Nephron (organoid): ENCODE data around the gene TMEM51.

Experiments used
- H3K27ac Mint-ChIP-seq, 3 experiments: 2 replicates each; pipeline ENCODE4 v1.8.0; 2020; ENCODE audit warnings: mixed read lengths in 3 of 3, mild to moderate bottlenecking in 2 of 3, moderate library complexity in 1 of 3
- H3K27me3 Mint-ChIP-seq: 2 replicates; pipeline ENCODE4 v1.8.0; 2021; ENCODE audit warnings: low read depth, mild to moderate bottlenecking, moderate library complexity, mixed read lengths
- H3K36me3 Mint-ChIP-seq: 2 replicates; pipeline ENCODE4 v1.8.0; 2020; ENCODE audit warnings: low read depth, mixed read lengths
- H3K4me1 Mint-ChIP-seq: 2 replicates; pipeline ENCODE4 v1.8.0; 2020; ENCODE audit warnings: mixed read lengths
- H3K4me3 Mint-ChIP-seq, 3 experiments: 2 replicates each; pipeline ENCODE4 v1.8.0; 2020; ENCODE audit warnings: mild to moderate bottlenecking in 3 of 3, mixed read lengths in 3 of 3, moderate library complexity in 2 of 3
- H3K9me3 Mint-ChIP-seq: 2 replicates; pipeline ENCODE4 v1.8.0; 2020; ENCODE audit warnings: mixed read lengths
- TF ChIP-seq, protein P1 (sequence below), 3 experiments: fragments of 200-600 bp; sonication (generic); IDR thresholded peaks; one replicate each; pipeline ENCODE4 v1.5.0; 2021; ENCODE audit warnings: antibody characterized with exemption in 3 of 3; ENCODE audit not compliant: unreplicated experiment in 3 of 3

Gene TMEM51

GRCh38 chr1:15115542-15116330 is 37.8 kb upstream of the TMEM51 start:
- peaks cover 11% of the 10 kb centered on the region for H3K4me1 Mint-ChIP-seq
- H3K36me3 Mint-ChIP-seq, result no peaks in the 10 kb centered on the region
- H3K27ac Mint-ChIP-seq, result no peak overlapping the region
- H3K27me3 Mint-ChIP-seq, result peaks cover 8% of the 10 kb centered on the region
- H3K9me3 Mint-ChIP-seq, result no peaks in the 10 kb centered on the region
- TF ChIP-seq, protein P1, sequence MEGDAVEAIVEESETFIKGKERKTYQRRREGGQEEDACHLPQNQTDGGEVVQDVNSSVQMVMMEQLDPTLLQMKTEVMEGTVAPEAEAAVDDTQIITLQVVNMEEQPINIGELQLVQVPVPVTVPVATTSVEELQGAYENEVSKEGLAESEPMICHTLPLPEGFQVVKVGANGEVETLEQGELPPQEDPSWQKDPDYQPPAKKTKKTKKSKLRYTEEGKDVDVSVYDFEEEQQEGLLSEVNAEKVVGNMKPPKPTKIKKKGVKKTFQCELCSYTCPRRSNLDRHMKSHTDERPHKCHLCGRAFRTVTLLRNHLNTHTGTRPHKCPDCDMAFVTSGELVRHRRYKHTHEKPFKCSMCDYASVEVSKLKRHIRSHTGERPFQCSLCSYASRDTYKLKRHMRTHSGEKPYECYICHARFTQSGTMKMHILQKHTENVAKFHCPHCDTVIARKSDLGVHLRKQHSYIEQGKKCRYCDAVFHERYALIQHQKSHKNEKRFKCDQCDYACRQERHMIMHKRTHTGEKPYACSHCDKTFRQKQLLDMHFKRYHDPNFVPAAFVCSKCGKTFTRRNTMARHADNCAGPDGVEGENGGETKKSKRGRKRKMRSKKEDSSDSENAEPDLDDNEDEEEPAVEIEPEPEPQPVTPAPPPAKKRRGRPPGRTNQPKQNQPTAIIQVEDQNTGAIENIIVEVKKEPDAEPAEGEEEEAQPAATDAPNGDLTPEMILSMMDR (IDR thresholded peaks at IDR 0.05; ENCODE audit: unreplicated experiment in 3 of 3), result no peak
- no peak overlapping the region for H3K4me3 Mint-ChIP-seq

- no peaks in the 10 kb centered on the region for H3K36me3 Mint-ChIP-seq
- H3K27ac Mint-ChIP-seq, result no peak overlapping the region
- H3K27me3 Mint-ChIP-seq, result peaks cover 8% of the 10 kb centered on the region
- H3K4me1 Mint-ChIP-seq, result peaks cover 10% of the 10 kb centered on the region
- no peaks in the 10 kb centered on the region for H3K9me3 Mint-ChIP-seq
- TF ChIP-seq, protein P1 (IDR thresholded peaks at IDR 0.05; ENCODE audit: unreplicated experiment in 3 of 3), result no peak
- no peak overlapping the region for H3K4me3 Mint-ChIP-seq
Observed at GRCh38 chr1:15116966-15117365, 36.6 kb upstream of the TMEM51 start.

- peaks cover 8% of the 10 kb centered on the region for H3K27me3 Mint-ChIP-seq
- H3K4me1 Mint-ChIP-seq, result peaks cover 3% of the 10 kb centered on the region
- no peaks in the 10 kb centered on the region for H3K36me3 Mint-ChIP-seq
- H3K4me3 Mint-ChIP-seq, result no peak overlapping the region
- TF ChIP-seq, protein P1 (IDR thresholded peaks at IDR 0.05; ENCODE audit: unreplicated experiment in 3 of 3), result no peak
- no peaks in the 10 kb centered on the region for H3K9me3 Mint-ChIP-seq
- H3K27ac Mint-ChIP-seq, result no peak overlapping the region
Observed at GRCh38 chr1:15117671-15118325, 35.7 kb upstream of the TMEM51 start.

DNA sequence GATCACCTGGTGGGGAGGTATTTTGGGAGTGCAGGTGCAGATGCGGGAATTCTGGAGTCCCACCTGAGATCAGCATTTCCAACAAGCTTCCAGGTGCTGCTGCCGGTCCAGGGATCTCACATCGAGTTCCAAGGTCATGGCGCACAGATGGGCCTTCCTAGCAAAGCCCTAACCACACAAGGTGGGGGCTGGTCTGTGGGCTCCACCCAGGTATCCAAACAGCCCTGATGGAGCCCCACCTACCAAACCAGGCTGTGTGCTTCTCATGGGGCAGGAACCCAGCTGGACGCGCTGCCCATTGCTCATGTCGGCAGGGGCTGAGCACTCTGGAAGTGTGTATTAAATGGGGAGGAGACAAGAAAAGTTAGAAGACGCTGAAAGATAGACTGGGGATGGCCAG is 35.0 kb upstream of the TMEM51 start:
- Mint-ChIP-seq H3K36me3 (no peaks in the 10 kb centered on the region), H3K4me1 (no peaks in the 10 kb centered on the region), H3K27me3 (peaks cover 8% of the 10 kb centered on the region)

GRCh38 chr1:15120251-15120945 is 33.1 kb upstream of the TMEM51 start:
- no peaks in the 10 kb centered on the region for H3K9me3 Mint-ChIP-seq
- H3K4me1 Mint-ChIP-seq, result no peaks in the 10 kb centered on the region
- H3K27ac Mint-ChIP-seq, result no peak overlapping the region
- no peak overlapping the region for H3K4me3 Mint-ChIP-seq
- TF ChIP-seq, protein P1 (IDR thresholded peaks at IDR 0.05; ENCODE audit: unreplicated experiment in 3 of 3), result no peak
- H3K27me3 Mint-ChIP-seq, result peaks cover 11% of the 10 kb centered on the region
- no peaks in the 10 kb centered on the region for H3K36me3 Mint-ChIP-seq

More for the DNA sequence above, 35.0 kb upstream of the TMEM51 start:
- TF ChIP-seq, protein P1 (IDR thresholded peaks at IDR 0.05; ENCODE audit: unreplicated experiment in 3 of 3), result no peak
- no peak overlapping the region for H3K27ac Mint-ChIP-seq
- no peak overlapping the region for H3K4me3 Mint-ChIP-seq
- no peaks in the 10 kb centered on the region for H3K9me3 Mint-ChIP-seq
